Astrocyte (in vitro differentiated cells and primary cell): ENCODE data around the gene CAPZB. TPM values are rescaled to one million over a fixed set of nuclear protein-coding genes. Genes with fewer than 3 reads are reported as not detected.

Experiments used
- DNase-seq: peaks from one replicate; pipeline ENCODE4 v3.0.0-alpha.2; 2010; ENCODE audit warnings: low read depth
- FAIRE-seq: peaks from 2 replicates; lab custom pipeline; 2011; peaks lifted over from hg19 to GRCh38; lab: Jason Lieb, UNC
- H2AFZ ChIP-seq: 2 replicates; pipeline ENCODE4 v1.6.0; 2012; ENCODE audit warnings: low read depth, low read length, inconsistent platforms
- H3K27ac ChIP-seq: 2 replicates; pipeline ENCODE4 v1.5.1; 2011; ENCODE audit warnings: low read depth, low read length, inconsistent platforms
- H3K27me3 ChIP-seq: 2 replicates; pipeline ENCODE4 v1.6.0; 2011; ENCODE audit warnings: low read length, inconsistent platforms; ENCODE audit not compliant: insufficient read depth
- H3K36me3 ChIP-seq: 2 replicates; pipeline ENCODE4 v1.5.1; 2011; ENCODE audit warnings: low read length, inconsistent platforms; ENCODE audit not compliant: insufficient read depth
- H3K4me1 ChIP-seq: 2 replicates; pipeline ENCODE4 v1.5.1; 2011; ENCODE audit warnings: low read length, inconsistent platforms; ENCODE audit not compliant: insufficient read depth
- H3K4me2 ChIP-seq: 2 replicates; pipeline ENCODE4 v1.6.0; 2012; ENCODE audit warnings: low read length, inconsistent platforms
- H3K4me3 ChIP-seq: 2 replicates; pipeline ENCODE4 v1.5.1; 2011; ENCODE audit warnings: low read depth, mild to moderate bottlenecking, low read length, inconsistent platforms; ENCODE audit not compliant: insufficient read depth
- H3K79me2 ChIP-seq: 2 replicates; pipeline ENCODE4 v1.6.0; 2012; ENCODE audit warnings: mild to moderate bottlenecking, low read length, inconsistent platforms; ENCODE audit not compliant: insufficient read depth
- H3K9ac ChIP-seq: 2 replicates; pipeline ENCODE4 v1.6.0; 2012; ENCODE audit warnings: mild to moderate bottlenecking, low read length, inconsistent platforms
- H3K9me3 ChIP-seq: 2 replicates; pipeline ENCODE4 v1.5.1; 2012; ENCODE audit warnings: low read depth, mild to moderate bottlenecking, low read length, inconsistent platforms; ENCODE audit not compliant: insufficient read depth
- H4K20me1 ChIP-seq: 2 replicates; pipeline ENCODE4 v1.6.0; 2012; ENCODE audit warnings: low read length, inconsistent platforms; ENCODE audit not compliant: insufficient read depth
- H3K27ac Mint-ChIP-seq: one replicate; pipeline ENCODE4 v1.8.0; 2021; ENCODE audit warnings: mild to moderate bottlenecking, mixed read lengths; ENCODE audit not compliant: unreplicated experiment
- H3K27me3 Mint-ChIP-seq: one replicate; pipeline ENCODE4 v1.8.0; 2021; ENCODE audit warnings: low read depth, mixed read lengths; ENCODE audit not compliant: unreplicated experiment
- H3K36me3 Mint-ChIP-seq: one replicate; pipeline ENCODE4 v1.8.0; 2021; ENCODE audit warnings: low read depth, mixed read lengths; ENCODE audit not compliant: unreplicated experiment
- H3K4me1 Mint-ChIP-seq: one replicate; pipeline ENCODE4 v1.8.0; 2021; ENCODE audit warnings: low read depth, mixed read lengths; ENCODE audit not compliant: unreplicated experiment
- H3K4me3 Mint-ChIP-seq: one replicate; pipeline ENCODE4 v1.8.0; 2021; ENCODE audit warnings: mild to moderate bottlenecking, moderate library complexity, mixed read lengths; ENCODE audit not compliant: unreplicated experiment
- H3K9me3 Mint-ChIP-seq: one replicate; pipeline ENCODE4 v1.8.0; 2021; ENCODE audit warnings: mild to moderate bottlenecking, mixed read lengths; ENCODE audit not compliant: unreplicated experiment
- EZH2 ChIP-seq: IDR thresholded peaks from 2 replicates; pipeline ENCODE4 v1.6.1; 2012; ENCODE audit warnings: mild to moderate bottlenecking, low read length, inconsistent platforms; ENCODE audit not compliant: insufficient read depth
- total RNA-seq: library from RNA; stranded (reverse); gene quantifications from 2 replicates; pipeline ENCODE4 v1.2.1, GENCODE V29; 2021
- TF ChIP-seq, protein P1 (sequence below): IDR thresholded peaks from 2 replicates; pipeline ENCODE4 v1.5.1; 2011; ENCODE audit warnings: low read depth, mild to moderate bottlenecking, inconsistent platforms, low read length, moderate library complexity; ENCODE audit not compliant: insufficient read depth

The CAPZB gene
- total RNA-seq, 1 donor from 2014 or later, result 458 TPM

DNA sequence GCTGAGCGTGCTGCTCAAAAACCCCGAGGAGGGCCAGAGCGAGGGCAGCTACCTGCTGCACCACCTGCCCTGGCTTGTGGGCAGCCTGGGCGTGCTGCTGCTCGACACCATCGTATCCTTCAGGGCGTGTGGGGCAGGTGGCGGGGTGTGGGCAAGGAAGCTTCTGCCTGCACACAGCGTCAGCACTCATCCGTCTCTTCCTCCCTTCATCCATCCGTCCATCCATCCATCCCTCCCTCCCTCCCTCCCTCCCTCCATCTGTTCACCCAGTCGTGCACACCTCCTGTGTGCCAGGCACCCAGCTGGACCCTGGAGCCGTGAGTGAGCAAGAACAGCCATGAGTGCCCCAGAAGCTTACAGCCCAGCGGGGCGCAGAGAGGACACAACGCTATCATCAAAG is 158.0 kb downstream of the CAPZB start:
- H3K27ac Mint-ChIP-seq, result no peak overlapping the region
- Histone ChIP-seq H2AFZ (no peak overlapping the region), H3K9ac (no peak overlapping the region), H3K36me3 (peaks cover 4% of the 10 kb centered on the region), H3K27ac (no peak overlapping the region), H3K4me2 (no peak overlapping the region), H3K4me1 (no peaks in the 10 kb centered on the region), H4K20me1 (peaks cover 23% of the 10 kb centered on the region), H3K9me3 (no peaks in the 10 kb centered on the region), H3K27me3 (no peaks in the 10 kb centered on the region), H3K79me2 (no peaks in the 10 kb centered on the region), H3K4me3 (no peak overlapping the region)
- H3K9me3 Mint-ChIP-seq, result no peaks in the 10 kb centered on the region
- peaks cover 12% of the 10 kb centered on the region for H3K36me3 Mint-ChIP-seq
- TF ChIP-seq EZH2, result no peak
- TF ChIP-seq, protein P1, sequence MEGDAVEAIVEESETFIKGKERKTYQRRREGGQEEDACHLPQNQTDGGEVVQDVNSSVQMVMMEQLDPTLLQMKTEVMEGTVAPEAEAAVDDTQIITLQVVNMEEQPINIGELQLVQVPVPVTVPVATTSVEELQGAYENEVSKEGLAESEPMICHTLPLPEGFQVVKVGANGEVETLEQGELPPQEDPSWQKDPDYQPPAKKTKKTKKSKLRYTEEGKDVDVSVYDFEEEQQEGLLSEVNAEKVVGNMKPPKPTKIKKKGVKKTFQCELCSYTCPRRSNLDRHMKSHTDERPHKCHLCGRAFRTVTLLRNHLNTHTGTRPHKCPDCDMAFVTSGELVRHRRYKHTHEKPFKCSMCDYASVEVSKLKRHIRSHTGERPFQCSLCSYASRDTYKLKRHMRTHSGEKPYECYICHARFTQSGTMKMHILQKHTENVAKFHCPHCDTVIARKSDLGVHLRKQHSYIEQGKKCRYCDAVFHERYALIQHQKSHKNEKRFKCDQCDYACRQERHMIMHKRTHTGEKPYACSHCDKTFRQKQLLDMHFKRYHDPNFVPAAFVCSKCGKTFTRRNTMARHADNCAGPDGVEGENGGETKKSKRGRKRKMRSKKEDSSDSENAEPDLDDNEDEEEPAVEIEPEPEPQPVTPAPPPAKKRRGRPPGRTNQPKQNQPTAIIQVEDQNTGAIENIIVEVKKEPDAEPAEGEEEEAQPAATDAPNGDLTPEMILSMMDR, result no peak
- no peaks in the 10 kb centered on the region for H3K4me1 Mint-ChIP-seq
- DNase-seq, result no peak
- no peak overlapping the region for H3K4me3 Mint-ChIP-seq
- no peaks in the 10 kb centered on the region for H3K27me3 Mint-ChIP-seq
- no peak for FAIRE-seq

DNA sequence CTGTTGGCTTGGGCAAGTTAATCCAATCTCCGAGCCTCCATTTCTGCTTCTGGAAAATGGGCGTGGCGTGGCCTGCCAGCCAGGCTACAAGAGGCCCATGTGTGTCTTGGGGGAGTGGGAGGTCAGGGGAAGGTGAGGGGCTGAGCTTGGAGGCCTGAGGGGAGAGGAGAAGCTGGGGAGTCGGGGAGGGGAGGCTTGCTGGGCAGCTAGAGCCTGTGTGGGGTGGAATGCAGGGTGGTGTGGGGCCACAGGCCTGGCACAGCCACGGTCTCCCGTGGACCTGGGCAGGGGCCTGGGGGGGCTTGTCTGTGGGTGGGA is 158.6 kb downstream of the CAPZB start:
- H3K27me3 ChIP-seq, result no peaks in the 10 kb centered on the region
- Mint-ChIP-seq H3K4me1 (no peaks in the 10 kb centered on the region), H3K36me3 (peaks cover 14% of the 10 kb centered on the region), H3K27ac (no peak overlapping the region), H3K27me3 (no peaks in the 10 kb centered on the region), H3K4me3 (no peak overlapping the region), H3K9me3 (no peaks in the 10 kb centered on the region)
- TF ChIP-seq, protein P1, result no peak
- TF ChIP-seq EZH2, result no peak
- no peak for DNase-seq
- H3K9me3 ChIP-seq, result no peaks in the 10 kb centered on the region
- no peak overlapping the region for H3K9ac ChIP-seq
- H2AFZ ChIP-seq, result no peak overlapping the region
- H3K36me3 ChIP-seq, result peaks cover 4% of the 10 kb centered on the region
- H3K79me2 ChIP-seq, result no peaks in the 10 kb centered on the region
- H4K20me1 ChIP-seq, result peaks cover 29% of the 10 kb centered on the region
- no peak for FAIRE-seq
- no peaks in the 10 kb centered on the region for H3K4me1 ChIP-seq
- H3K4me3 ChIP-seq, result no peak overlapping the region
- no peak overlapping the region for H3K4me2 ChIP-seq
- H3K27ac ChIP-seq, result no peak overlapping the region

DNA sequence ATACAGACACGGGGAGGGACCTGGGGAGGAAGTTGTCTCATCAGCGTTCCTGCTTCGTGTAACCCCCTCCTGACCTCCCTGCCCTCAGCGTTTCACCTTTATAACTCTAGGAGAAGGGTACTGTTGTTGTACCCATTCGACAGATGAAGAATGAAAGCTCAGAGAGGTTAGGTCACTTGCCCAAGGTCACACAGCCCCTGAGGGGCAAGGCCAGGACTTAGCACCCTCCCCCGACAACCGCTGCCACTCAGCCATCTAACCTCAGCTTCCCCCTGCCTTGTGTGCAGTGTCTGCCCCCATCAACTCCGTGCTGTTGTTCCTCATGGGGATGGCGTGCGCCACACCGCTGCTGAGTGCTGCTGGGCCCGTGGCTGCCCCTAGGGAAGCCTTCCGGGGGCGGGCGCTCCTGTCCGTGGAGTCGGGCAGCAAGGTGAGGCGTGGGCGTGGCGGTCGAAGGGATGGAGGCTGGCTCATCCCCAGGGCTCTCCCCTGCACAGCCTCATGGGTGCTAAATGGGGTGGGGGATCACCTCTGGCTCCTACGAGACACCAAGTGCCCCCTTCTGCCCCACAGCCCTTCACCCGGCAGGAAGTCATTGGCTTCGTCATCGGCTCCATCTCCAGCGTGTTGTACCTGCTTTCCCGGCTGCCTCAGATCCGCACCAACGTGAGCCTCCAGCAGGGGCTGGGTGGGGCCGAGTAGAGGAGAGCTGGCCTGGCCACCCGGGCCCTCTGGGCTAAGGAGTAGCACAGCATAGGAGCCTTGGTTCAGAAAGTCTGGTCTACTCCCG is 159.2 kb downstream of the CAPZB start:
- no peaks in the 10 kb centered on the region for H3K4me1 ChIP-seq
- no peak for FAIRE-seq
- no peak overlapping the region for H2AFZ ChIP-seq
- Mint-ChIP-seq H3K4me3 (no peak overlapping the region), H3K27ac (no peak overlapping the region), H3K9me3 (no peaks in the 10 kb centered on the region), H3K36me3 (peaks cover 17% of the 10 kb centered on the region), H3K4me1 (no peaks in the 10 kb centered on the region), H3K27me3 (no peaks in the 10 kb centered on the region)
- no peak overlapping the region for H3K27ac ChIP-seq
- TF ChIP-seq, protein P1, result no peak
- TF ChIP-seq EZH2, result no peak
- no peak overlapping the region for H3K4me2 ChIP-seq
- DNase-seq, result no peak
- H3K9ac ChIP-seq, result no peak overlapping the region
- no peaks in the 10 kb centered on the region for H3K9me3 ChIP-seq
- H3K4me3 ChIP-seq, result no peak overlapping the region
- peaks cover 4% of the 10 kb centered on the region for H3K36me3 ChIP-seq
- H3K79me2 ChIP-seq, result no peaks in the 10 kb centered on the region
- H4K20me1 ChIP-seq, result peaks cover 34% of the 10 kb centered on the region
- no peaks in the 10 kb centered on the region for H3K27me3 ChIP-seq
